Omental fat pad (tissue), 4 donors: ENCODE results near the gene PLA2G3. TPM values are rescaled to one million over a fixed set of nuclear protein-coding genes. Genes with fewer than 3 reads are reported as not detected.
"Not testable (repeated sequence)": the region's sequence is repeated elsewhere in the genome, so short reads cannot be mapped to it uniquely, and the experiment has no call there.

Experiments used
- ATAC-seq: fragments of 150-250 bp; one replicate; pipeline ENCODE4 v1.9.1; 2016; ENCODE audit warnings: mild to moderate bottlenecking, moderate library complexity; ENCODE audit not compliant: low FRiP score
- DNase-seq: peaks from one replicate; pipeline ENCODE4 v3.0.0-alpha.2; 2019; ENCODE audit warnings: low spot score
- total RNA-seq, 4 donors: library from RNA; depleted of rRNA; stranded (reverse); fragments of >200 nt; gene quantifications; one replicate each; pipeline ENCODE4 v1.1.0, GENCODE V29; 2016
- TF ChIP-seq, protein P1 (sequence below), 3 donors: fragments of 450-650 bp; IDR thresholded peaks; one replicate each; pipeline ENCODE4 v1.5.1; 2016 to 2017; ENCODE audit warnings: antibody characterized with exemption in 3 of 3, mild to moderate bottlenecking in 3 of 3, moderate library complexity in 2 of 3

The PLA2G3 gene
- total RNA-seq, 4 donors from 2014 or later: not detected

DNA sequence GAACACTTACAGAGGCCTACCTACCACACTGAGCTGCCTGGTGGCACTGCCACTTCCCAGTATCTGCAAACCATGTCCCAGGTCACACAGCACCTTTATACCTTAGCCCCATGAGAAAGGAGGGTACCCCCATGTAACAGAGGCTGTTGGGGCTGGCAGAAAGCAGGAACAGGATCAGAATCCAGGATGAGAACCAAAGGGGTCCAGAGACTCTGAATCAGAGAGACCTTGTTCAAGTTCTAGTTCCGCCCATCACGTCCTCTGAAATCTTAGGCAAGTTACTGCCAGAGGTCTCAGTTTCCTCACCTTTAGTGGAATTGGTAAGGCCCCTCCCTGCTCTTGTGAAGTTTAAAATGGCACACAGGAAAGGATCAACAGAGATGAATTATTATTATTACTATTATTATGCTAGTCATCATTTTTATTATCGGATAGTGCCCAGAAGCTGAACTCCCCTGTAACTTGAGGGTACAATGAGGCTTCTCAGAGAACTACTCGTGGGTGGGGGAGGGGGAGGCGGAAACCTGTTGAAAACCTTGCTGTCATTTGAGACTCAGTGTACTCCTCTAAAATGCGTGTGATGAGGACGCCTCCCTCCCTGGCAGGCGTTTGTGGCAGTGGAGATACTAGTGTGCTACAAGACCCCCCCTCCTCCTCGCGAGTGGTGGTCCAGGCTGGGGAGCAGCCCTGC, 42.2 kb downstream of the PLA2G3 start:
- DNase-seq: no peak
- TF ChIP-seq, protein P1, sequence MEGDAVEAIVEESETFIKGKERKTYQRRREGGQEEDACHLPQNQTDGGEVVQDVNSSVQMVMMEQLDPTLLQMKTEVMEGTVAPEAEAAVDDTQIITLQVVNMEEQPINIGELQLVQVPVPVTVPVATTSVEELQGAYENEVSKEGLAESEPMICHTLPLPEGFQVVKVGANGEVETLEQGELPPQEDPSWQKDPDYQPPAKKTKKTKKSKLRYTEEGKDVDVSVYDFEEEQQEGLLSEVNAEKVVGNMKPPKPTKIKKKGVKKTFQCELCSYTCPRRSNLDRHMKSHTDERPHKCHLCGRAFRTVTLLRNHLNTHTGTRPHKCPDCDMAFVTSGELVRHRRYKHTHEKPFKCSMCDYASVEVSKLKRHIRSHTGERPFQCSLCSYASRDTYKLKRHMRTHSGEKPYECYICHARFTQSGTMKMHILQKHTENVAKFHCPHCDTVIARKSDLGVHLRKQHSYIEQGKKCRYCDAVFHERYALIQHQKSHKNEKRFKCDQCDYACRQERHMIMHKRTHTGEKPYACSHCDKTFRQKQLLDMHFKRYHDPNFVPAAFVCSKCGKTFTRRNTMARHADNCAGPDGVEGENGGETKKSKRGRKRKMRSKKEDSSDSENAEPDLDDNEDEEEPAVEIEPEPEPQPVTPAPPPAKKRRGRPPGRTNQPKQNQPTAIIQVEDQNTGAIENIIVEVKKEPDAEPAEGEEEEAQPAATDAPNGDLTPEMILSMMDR (IDR thresholded peaks at IDR 0.05): no peak
- ATAC-seq: no peak

DNA sequence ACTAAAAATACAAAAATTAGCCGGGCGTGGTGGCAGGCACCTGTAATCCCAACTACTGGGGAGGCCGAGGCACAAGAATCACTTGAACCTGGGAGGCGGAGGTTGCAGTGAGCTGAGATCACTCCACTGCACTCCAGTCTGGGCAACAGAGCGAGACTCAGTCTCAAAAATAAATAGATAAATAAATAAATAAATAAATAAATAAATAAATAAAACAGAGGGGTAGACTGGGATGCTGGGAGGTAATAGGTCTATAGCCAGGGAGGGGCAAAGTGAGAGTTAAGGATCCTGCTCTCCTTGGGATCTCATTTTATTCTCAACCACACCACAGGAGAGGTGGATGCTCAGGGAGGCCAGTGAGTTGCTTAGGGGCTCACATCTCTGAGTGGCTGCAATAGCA, 42.8 kb downstream of the PLA2G3 start:
- ATAC-seq, DNase-seq: not testable (repeated sequence)

DNA sequence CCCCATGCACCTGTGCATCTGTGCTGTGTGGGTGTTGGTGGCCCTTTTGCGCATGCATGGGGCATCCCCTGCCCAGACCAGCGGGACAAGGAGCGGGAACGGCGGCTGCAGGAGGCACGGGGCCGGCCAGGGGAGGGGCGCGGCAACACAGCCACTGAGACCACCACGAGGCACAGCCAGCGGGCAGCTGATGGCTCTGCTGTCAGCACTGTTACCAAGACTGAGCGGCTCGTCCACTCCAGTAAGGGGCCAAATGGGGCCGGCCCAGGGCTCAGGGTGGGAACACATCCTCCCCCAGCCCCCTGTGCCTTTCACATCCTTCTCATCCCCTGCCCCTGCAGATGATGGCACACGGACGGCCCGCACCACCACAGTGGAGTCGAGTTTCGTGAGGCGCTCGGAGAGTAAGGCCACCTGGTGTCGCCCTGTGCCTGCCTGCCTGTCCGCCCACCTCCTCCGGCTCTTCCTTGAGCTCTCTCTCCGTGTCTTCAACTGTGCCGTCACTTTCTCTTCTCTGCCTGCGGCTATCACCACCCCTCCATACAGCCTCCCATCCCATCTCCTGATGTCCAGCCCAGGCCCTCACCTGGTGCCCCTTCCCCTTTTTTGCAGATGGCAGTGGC, 43.5 kb downstream of the PLA2G3 start:
- ATAC-seq (no peak), DNase-seq (no peak)
- TF ChIP-seq, protein P1 (IDR thresholded peaks at IDR 0.05): no peak

DNA sequence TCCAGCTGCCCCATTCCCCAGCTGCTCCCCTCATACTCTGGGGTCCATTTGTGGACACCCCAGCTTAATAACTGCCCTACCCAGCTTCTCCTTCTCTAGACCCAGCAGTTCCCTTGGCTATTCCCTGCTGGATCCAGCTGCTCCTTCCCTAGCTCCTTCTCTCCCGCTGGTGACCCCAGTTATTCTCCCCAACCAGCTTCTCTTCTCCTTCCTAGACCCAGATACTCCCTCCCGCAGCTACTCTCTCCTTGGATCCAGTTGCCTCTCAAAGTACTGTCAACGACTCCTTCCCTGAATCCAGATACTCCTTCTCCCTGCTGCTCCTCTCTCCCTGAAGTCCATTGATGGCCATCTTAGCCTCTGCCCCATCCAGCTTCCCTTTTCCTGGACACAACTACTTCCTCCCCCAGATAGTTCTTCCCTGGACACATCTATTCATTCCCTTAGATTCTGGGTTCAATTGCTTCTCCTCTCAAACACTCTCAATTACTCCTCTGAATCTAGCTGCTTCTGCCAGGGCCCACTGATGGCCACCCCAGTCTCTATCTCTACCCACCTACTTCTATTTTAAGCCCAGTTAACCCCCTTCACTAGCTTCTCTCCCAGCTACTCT, 44.6 kb downstream of the PLA2G3 start:
- no peak for DNase-seq
- ATAC-seq: no peak
- TF ChIP-seq, protein P1 (IDR thresholded peaks at IDR 0.05): no peak

DNA sequence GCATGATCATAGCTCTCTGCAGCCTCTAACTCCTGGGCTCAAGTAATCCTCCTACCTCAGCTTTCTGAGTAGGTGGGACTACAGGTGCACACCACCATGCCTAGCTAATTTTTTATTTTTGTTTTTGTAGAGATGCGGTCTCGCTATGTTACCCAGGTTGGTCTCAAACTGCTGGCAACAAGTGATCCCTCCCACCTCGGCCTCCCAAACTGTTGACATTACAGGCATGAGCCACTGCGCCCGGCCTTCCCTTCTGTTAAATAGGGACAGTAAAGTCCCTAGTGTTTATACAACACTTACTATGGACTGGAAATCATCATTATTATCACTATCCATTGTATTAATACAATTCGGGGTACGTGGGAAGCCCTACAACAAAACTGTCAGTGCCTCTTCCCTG, 45.6 kb downstream of the PLA2G3 start:
- DNase-seq (no peak), ATAC-seq (no peak)
- TF ChIP-seq, protein P1 (IDR thresholded peaks at IDR 0.05): no peak

DNA sequence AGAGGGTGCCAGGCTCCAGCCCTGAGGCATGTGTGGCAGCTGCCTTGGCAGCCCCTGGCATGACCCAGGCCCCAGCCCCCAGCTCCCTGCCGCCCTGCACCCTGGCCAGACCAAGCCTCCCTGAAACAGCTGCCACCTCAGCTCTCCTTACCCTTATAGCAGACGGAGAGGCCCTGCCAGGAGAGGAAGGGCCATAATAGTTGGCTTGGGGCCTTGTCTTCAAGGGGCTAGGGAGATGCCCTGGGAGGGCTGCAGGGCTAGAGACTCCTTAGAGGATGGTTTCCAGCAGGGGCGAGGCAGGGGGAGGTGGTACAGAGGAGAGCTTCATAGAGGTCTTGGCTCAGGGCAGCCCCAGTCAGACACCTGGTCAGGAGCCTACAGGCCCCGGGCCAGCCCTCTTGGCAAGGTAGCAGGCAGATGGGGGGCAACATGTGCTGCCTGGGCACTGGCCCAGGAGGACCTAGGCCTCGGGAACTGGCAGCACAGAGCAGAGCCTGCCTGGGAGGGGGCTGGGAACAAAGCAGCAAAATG, 46.2 kb downstream of the PLA2G3 start:
- ATAC-seq (no peak), DNase-seq (no peak)
- TF ChIP-seq, protein P1 (IDR thresholded peaks at IDR 0.05): no peak

DNA sequence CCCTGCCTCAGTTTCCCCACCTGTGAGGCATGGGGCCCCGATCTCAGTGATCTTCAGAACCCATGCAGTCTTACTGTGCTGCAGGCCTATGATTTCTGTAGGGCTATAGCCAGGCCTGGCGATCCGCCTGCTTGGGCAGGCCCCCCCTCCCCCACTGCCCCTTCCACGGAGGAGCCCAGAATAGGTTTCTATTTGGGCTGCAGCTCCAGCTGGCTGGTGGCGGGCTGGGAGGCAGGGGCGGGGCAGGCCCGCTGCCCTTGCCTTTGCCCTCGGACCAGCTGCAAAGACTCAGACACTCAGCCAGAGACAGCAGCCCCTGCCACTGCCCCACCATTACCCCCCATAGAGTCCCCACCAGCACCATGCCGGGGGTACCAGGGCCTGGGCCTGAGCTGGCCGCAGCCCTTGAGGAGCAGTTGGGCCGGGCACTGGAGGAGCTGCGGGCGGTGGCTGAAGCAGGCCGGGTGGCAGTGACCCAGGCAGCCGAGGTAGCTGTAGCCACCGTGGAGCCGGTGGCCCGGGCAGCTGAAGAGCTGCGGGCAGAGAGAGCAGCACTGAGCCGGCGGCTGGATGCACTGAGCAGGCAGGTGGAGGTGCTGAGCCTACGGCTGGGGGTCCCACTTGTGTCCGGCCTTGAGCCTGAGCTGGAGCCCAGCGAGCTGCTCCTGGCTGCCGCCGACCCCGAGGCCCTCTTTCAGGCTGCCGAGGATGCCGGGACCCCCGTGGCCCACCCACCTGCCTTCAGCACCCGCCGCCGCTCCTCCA, 47.0 kb downstream of the PLA2G3 start:
- ATAC-seq (no peak), DNase-seq (no peak)

More for the DNA sequence above, 47.0 kb downstream of the PLA2G3 start:
- TF ChIP-seq, protein P1 (IDR thresholded peaks at IDR 0.05): no peak
